CD4-positive, alpha-beta T cell treated with Interleukin-12 subunit alpha and Interleukin-12 subunit beta, for 1 hour (primary cell): ENCODE data around the gene KIAA1217.
"Not testable (repeated sequence)": the region's sequence is repeated elsewhere in the genome, so short reads cannot be mapped to it uniquely, and the experiment has no call there.

Experiments used
- DNase-seq: peaks from one replicate; pipeline ENCODE4 v3.0.0-alpha.2; 2020

KIAA1217 gene

GRCh38 chr10:24343686-24344085, 134.7 kb downstream of the KIAA1217 start:
- no peak for DNase-seq

- no peak for DNase-seq
Measured at GRCh38 chr10:24344279-24344678, 135.3 kb downstream of the KIAA1217 start.

- no peak for DNase-seq
Measured at GRCh38 chr10:24344695-24345463, 135.9 kb downstream of the KIAA1217 start.

- DNase-seq, result no peak
Measured at GRCh38 chr10:24346877-24347519, 138.1 kb downstream of the KIAA1217 start.

- no peak for DNase-seq
Measured at GRCh38 chr10:24349379-24350001, 140.6 kb downstream of the KIAA1217 start.

- DNase-seq, result no peak
Measured at GRCh38 chr10:24350070-24350921, 141.4 kb downstream of the KIAA1217 start.

GRCh38 chr10:24350922-24351225, 141.9 kb downstream of the KIAA1217 start:
- not testable (repeated sequence) for DNase-seq

- DNase-seq, result no peak
Measured at GRCh38 chr10:24351961-24352360, 143.0 kb downstream of the KIAA1217 start.

- DNase-seq, result no peak
Measured at GRCh38 chr10:24352399-24352798, 143.5 kb downstream of the KIAA1217 start.

GRCh38 chr10:24353319-24353718, 144.4 kb downstream of the KIAA1217 start:
- DNase-seq, result no peak

GRCh38 chr10:24355056-24355688, 146.2 kb downstream of the KIAA1217 start:
- DNase-seq, result no peak

- no peak for DNase-seq
Measured at GRCh38 chr10:24357344-24358004, 148.5 kb downstream of the KIAA1217 start.

- DNase-seq, result no peak
Measured at GRCh38 chr10:24358022-24358421, 149.1 kb downstream of the KIAA1217 start.

GRCh38 chr10:24360282-24361127, 151.6 kb downstream of the KIAA1217 start:
- DNase-seq, result no peak

GRCh38 chr10:24363070-24363469, 154.1 kb downstream of the KIAA1217 start:
- no peak for DNase-seq

- DNase-seq, result no peak
Measured at GRCh38 chr10:24367688-24368087, 158.8 kb downstream of the KIAA1217 start.

- no peak for DNase-seq
Measured at GRCh38 chr10:24370877-24371276, 161.9 kb downstream of the KIAA1217 start.

- no peak for DNase-seq
Measured at GRCh38 chr10:24371396-24371795, 162.5 kb downstream of the KIAA1217 start.

GRCh38 chr10:24374134-24374915, 165.4 kb downstream of the KIAA1217 start:
- no peak for DNase-seq

GRCh38 chr10:24375510-24375909, 166.6 kb downstream of the KIAA1217 start:
- DNase-seq, result no peak
